IMR-90 (cell line): Measurements from ENCODE around the gene ACAP2. TPM values are rescaled to one million over a fixed set of nuclear protein-coding genes. Genes with fewer than 3 reads are reported as not detected.

ENCODE experiments used
- ATAC-seq: fragments of 200-7000 bp; cut with Tn5 transposase; 2 replicates; pipeline ENCODE4 v1.9.1; 2020; ENCODE audit warnings: low read depth, mild to moderate bottlenecking, moderate library complexity
- BruUV-seq: library from RNA; stranded (reverse); fragments of 400-500 nt; replicated peaks from 2 replicates; lab custom pipeline; 2021; lab: Mats Ljungman, UMichigan
- CTCF ChIA-PET: fragments of 300-600 bp; formaldehyde crosslinking; extraction: SDS; loops from one replicate; lab custom pipeline; 2021; ENCODE audit warnings: antibody characterized with exemption; lab: Yijun Ruan, JAX
- POLR2A ChIA-PET: fragments of 300-600 bp; sonication (Branson Sonifier 250); formaldehyde crosslinking; loops from one replicate; lab custom pipeline; 2022; ENCODE audit warnings: antibody characterized with exemption; ENCODE audit not compliant: unreplicated experiment; lab: Charles Lee
- DNase-seq: peaks from one replicate; pipeline ENCODE4 v3.0.0; 2013
- H2AFZ ChIP-seq: replicated peaks from 2 replicates; pipeline ENCODE3; 2013; ENCODE audit warnings: low read length, mild to moderate bottlenecking; ENCODE audit not compliant: poor library complexity
- H2AK5ac ChIP-seq: 2 replicates; pipeline ENCODE4 v1.6.1; 2013; ENCODE audit warnings: low read depth, low read length, inconsistent platforms
- H2AK9ac ChIP-seq: replicated peaks from 2 replicates; pipeline ENCODE3; 2013; ENCODE audit warnings: mild to moderate bottlenecking, low read depth, low read length, moderate library complexity; ENCODE audit not compliant: poor library complexity
- H2BK120ac ChIP-seq: 2 replicates; pipeline ENCODE4 v1.6.1; 2013; ENCODE audit warnings: low read depth, low read length, inconsistent platforms
- H2BK15ac ChIP-seq: 3 replicates; pipeline ENCODE4 v1.6.1; 2013; ENCODE audit warnings: low read depth, low read length, inconsistent platforms
- H2BK20ac ChIP-seq: 2 replicates; pipeline ENCODE4 v1.6.1; 2013; ENCODE audit warnings: low read depth, mild to moderate bottlenecking, inconsistent platforms, low read length, moderate library complexity
- H2BK5ac ChIP-seq: 2 replicates; pipeline ENCODE4 v1.6.1; 2013; ENCODE audit warnings: mild to moderate bottlenecking, low read depth, low read length, inconsistent platforms; ENCODE audit not compliant: poor library complexity, severe bottlenecking
- H3K14ac ChIP-seq: replicated peaks from 2 replicates; pipeline ENCODE4 v1.6.1; 2013; ENCODE audit warnings: low read depth, low read length, inconsistent platforms
- H3K18ac ChIP-seq: 2 replicates; pipeline ENCODE4 v1.6.1; 2013; ENCODE audit warnings: low read depth, low read length, control low read depth
- H3K23ac ChIP-seq: 2 replicates; pipeline ENCODE4 v1.6.1; 2013; ENCODE audit warnings: low read depth, low read length, inconsistent platforms
- H3K27ac ChIP-seq: 2 replicates; pipeline ENCODE4 v1.5.1; 2013; ENCODE audit warnings: mild to moderate bottlenecking, control low read depth, low read length; ENCODE audit not compliant: insufficient read depth
- H3K27me3 ChIP-seq: 2 replicates; pipeline ENCODE4 v1.6.1; 2013; ENCODE audit warnings: low read length; ENCODE audit not compliant: control insufficient read depth, insufficient read depth
- H3K36me3 ChIP-seq: 2 replicates; pipeline ENCODE4 v1.6.1; 2013; ENCODE audit warnings: low read length, mixed read lengths; ENCODE audit not compliant: control insufficient read depth, insufficient read depth
- H3K4ac ChIP-seq: 2 replicates; pipeline ENCODE4 v1.6.1; 2013; ENCODE audit warnings: low read depth, low read length, inconsistent platforms
- H3K4me1 ChIP-seq: 2 replicates; pipeline ENCODE4 v1.6.1; 2013; ENCODE audit warnings: low read length, mixed read lengths; ENCODE audit not compliant: control insufficient read depth, insufficient read depth
- H3K4me2 ChIP-seq: 2 replicates; pipeline ENCODE4 v1.6.1; 2013; ENCODE audit warnings: low read depth, mild to moderate bottlenecking, control low read depth, low read length, moderate library complexity
- H3K4me3 ChIP-seq: 2 replicates; pipeline ENCODE4 v1.5.1; 2013; ENCODE audit warnings: low read depth, mild to moderate bottlenecking, control low read depth, low read length, moderate library complexity; ENCODE audit not compliant: insufficient read depth
- H3K56ac ChIP-seq: 2 replicates; pipeline ENCODE4 v1.6.1; 2013; ENCODE audit warnings: low read length, inconsistent platforms; ENCODE audit not compliant: insufficient read depth; ENCODE audit errors: extremely low read depth
- H3K79me1 ChIP-seq, 2 experiments: 2 replicates each; pipeline ENCODE4 v1.6.1; 2013; ENCODE audit warnings: low read length in 2 of 2, inconsistent platforms in 1 of 2, low read depth in 1 of 2
- H3K9ac ChIP-seq: 2 replicates; pipeline ENCODE4 v1.6.1; 2013; ENCODE audit warnings: low read depth, low read length, control low read depth
- H3K9me1 ChIP-seq: 2 replicates; pipeline ENCODE4 v1.6.1; 2013; ENCODE audit warnings: low read length, inconsistent platforms; ENCODE audit not compliant: insufficient read depth
- H3K9me3 ChIP-seq: 2 replicates; pipeline ENCODE4 v1.6.1; 2013; ENCODE audit warnings: low read length; ENCODE audit not compliant: control insufficient read depth, insufficient read depth
- H4K20me1 ChIP-seq: 2 replicates; pipeline ENCODE4 v1.6.1; 2013; ENCODE audit warnings: low read length, inconsistent platforms; ENCODE audit not compliant: insufficient read depth
- H4K5ac ChIP-seq: 2 replicates; pipeline ENCODE4 v1.6.1; 2013; ENCODE audit warnings: mild to moderate bottlenecking, low read depth, low read length, control low read depth
- H4K8ac ChIP-seq, 2 experiments: 2 replicates each; pipeline ENCODE4 v1.6.1; 2013; ENCODE audit warnings: low read depth in 2 of 2, low read length in 2 of 2, control low read depth in 1 of 2, inconsistent platforms in 1 of 2
- H4K91ac ChIP-seq: 2 replicates; pipeline ENCODE4 v1.6.1; 2013; ENCODE audit warnings: low read depth, low read length, inconsistent platforms; ENCODE audit not compliant: insufficient read depth
- BHLHE40 ChIP-seq: fragments of 150-350 bp; IDR thresholded peaks from 2 replicates; pipeline ENCODE4 v1.6.1; 2016; ENCODE audit warnings: mild to moderate bottlenecking, low read depth, low read length
- CEBPB ChIP-seq: IDR thresholded peaks from 2 replicates; pipeline ENCODE4 v1.6.1; 2012; ENCODE audit warnings: low read depth, low read length, improper control_type of control experiment
- MAFK ChIP-seq: IDR thresholded peaks from 2 replicates; pipeline ENCODE4 v1.6.1; 2012; ENCODE audit warnings: low read depth, low read length, improper control_type of control experiment
- MXI1 ChIP-seq: IDR thresholded peaks from 2 replicates; pipeline ENCODE4 v1.6.1; 2012; ENCODE audit warnings: low read depth, mild to moderate bottlenecking, low read length, moderate library complexity, borderline replicate concordance
- NFE2L2 ChIP-seq: fragments of 150-350 bp; IDR thresholded peaks from 2 replicates; pipeline ENCODE4 v1.6.1; 2016; ENCODE audit warnings: low read depth, mild to moderate bottlenecking, low read length
- POLR2A ChIP-seq: IDR thresholded peaks from 2 replicates; pipeline ENCODE4 v1.6.1; 2012; ENCODE audit warnings: mild to moderate bottlenecking, low read depth, low read length
- RAD21 ChIP-seq: IDR thresholded peaks from 2 replicates; pipeline ENCODE4 v1.6.1; 2012; ENCODE audit warnings: low read length, improper control_type of control experiment
- RCOR1 ChIP-seq: IDR thresholded peaks from 2 replicates; pipeline ENCODE4 v1.6.1; 2012; ENCODE audit warnings: mild to moderate bottlenecking, low read length, improper control_type of control experiment; ENCODE audit not compliant: insufficient replicate concordance
- SMC3 ChIP-seq: fragments of 150-350 bp; IDR thresholded peaks from 2 replicates; pipeline ENCODE4 v1.6.1; 2016; ENCODE audit warnings: low read depth, mild to moderate bottlenecking, antibody characterized with exemption, low read length, moderate library complexity
- WGBS, 2 experiments: methylation state at CpG; one replicate each; pipeline versions ENCODE4 v1.1.5 to v1.1.7; 2013; ENCODE audit warnings: missing lambda C conversion rate in 2 of 2; ENCODE audit not compliant: insufficient read length in 1 of 2; ENCODE audit errors: extremely low coverage in 2 of 2; 5-methylcytosine and 5-hydroxymethylcytosine counted together
- dilution Hi-C: fragments of 300-500 bp; cut with HindIII; formaldehyde crosslinking; loops from one replicate; pipeline ENCODE4 v1.14.3; 2018; ENCODE audit warnings: low sequenced_read_pairs; ENCODE audit not compliant: unreplicated experiment
- in situ Hi-C: fragments of 300-500 bp; cut with MboI; formaldehyde crosslinking; loops from 3 replicates; pipeline ENCODE4 v1.14.3; 2019; ENCODE audit warnings: low sequenced_read_pairs, inconsistent platforms, mixed read lengths
- intact Hi-C: fragments of 100-400 bp; cut with micrococcal nuclease; formaldehyde crosslinking; loops from 2 replicates; pipeline ENCODE4 v1.10.0; 2022
- polyA plus RNA-seq, 3 experiments: library from polyadenylated mRNA; depleted of rRNA; stranded (reverse); fragments of >200 nt; gene quantifications; 2 replicates each; pipeline ENCODE4 v1.2.3, GENCODE V29; 2012; ENCODE audit warnings: low replicate concordance in 1 of 3
- total RNA-seq: library from RNA; depleted of rRNA; stranded (reverse); fragments of >200 nt; gene quantifications from 2 replicates; pipeline ENCODE4 v1.2.3, GENCODE V29; 2012
- TF ChIP-seq, protein P1 (sequence below): fragments of 150-350 bp; IDR thresholded peaks from 2 replicates; pipeline ENCODE4 v1.6.1; 2017; ENCODE audit warnings: mild to moderate bottlenecking, antibody characterized with exemption, low read length, low read depth

Gene ACAP2
- total and polyA plus RNA-seq, 2 of the 4 experiments (the other 2 are of a cell fraction): 11.9 to 35.1 TPM

- Histone ChIP-seq H2AK5ac (no peak overlapping the region), H2BK20ac (no peak overlapping the region), H3K4me1 (no peaks in the 10 kb centered on the region), H3K14ac (no peak overlapping the region), H2AK9ac (no peak overlapping the region), H4K5ac (no peak overlapping the region), H3K56ac (no peak overlapping the region), H4K8ac (no peak overlapping the region), H3K27me3 (no peaks in the 10 kb centered on the region), H3K36me3 (peaks cover 2% of the 10 kb centered on the region; the same call in 1 of the 2 replicates), H3K9me3 (no peaks in the 10 kb centered on the region), H3K27ac (no peak overlapping the region), H3K4me2 (no peak overlapping the region), H4K20me1 (no peaks in the 10 kb centered on the region), H3K23ac (no peak overlapping the region), H3K9me1 (no peaks in the 10 kb centered on the region), H3K4me3 (no peak overlapping the region), H2BK5ac (no peak overlapping the region), H2BK15ac (no peak overlapping the region), H3K4ac (no peak overlapping the region), H3K18ac (no peak overlapping the region), H3K9ac (no peak overlapping the region), H2AFZ (no peak overlapping the region), H4K91ac (no peak overlapping the region), H3K79me1 (peaks cover 12 to 37% of the 10 kb centered on the region in 2 experiments), H2BK120ac (no peak overlapping the region)
- WGBS, 2 experiments: no CpG with 5 or more reads among the region's 1 CpG
- ChIA-PET POLR2A (no interaction called here), CTCF (no interaction called here)
- TF ChIP-seq RAD21 (no peak), BHLHE40 (no peak), POLR2A (no peak), MXI1 (no peak), NFE2L2 (no peak), SMC3 (no peak), RCOR1 (no peak), CEBPB (no peak), MAFK (no peak)
- TF ChIP-seq, protein P1, sequence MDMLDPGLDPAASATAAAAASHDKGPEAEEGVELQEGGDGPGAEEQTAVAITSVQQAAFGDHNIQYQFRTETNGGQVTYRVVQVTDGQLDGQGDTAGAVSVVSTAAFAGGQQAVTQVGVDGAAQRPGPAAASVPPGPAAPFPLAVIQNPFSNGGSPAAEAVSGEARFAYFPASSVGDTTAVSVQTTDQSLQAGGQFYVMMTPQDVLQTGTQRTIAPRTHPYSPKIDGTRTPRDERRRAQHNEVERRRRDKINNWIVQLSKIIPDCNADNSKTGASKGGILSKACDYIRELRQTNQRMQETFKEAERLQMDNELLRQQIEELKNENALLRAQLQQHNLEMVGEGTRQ: no peak
- BruUV-seq: no TSS peak
- DNase-seq: no peak
- in situ Hi-C loops (no loop called here), intact Hi-C loops (no loop called here), dilution Hi-C loops (no loop called here)
- ATAC-seq: no peak
Measured at GRCh38 chr3:195384952-195385351, 57.9 kb downstream of the ACAP2 start.
